ENCODE data around the gene CTH. TPM values are rescaled to one million over a fixed set of nuclear protein-coding genes. Genes with fewer than 3 reads are reported as not detected.
"Not testable (repeated sequence)": the region's sequence is repeated elsewhere in the genome, so short reads cannot be mapped to it uniquely, and the experiment has no call there.

The CTH gene
- total and polyA plus RNA-seq, 2 donors from 2014 or later: 6.5 to 7.5 TPM

DNA sequence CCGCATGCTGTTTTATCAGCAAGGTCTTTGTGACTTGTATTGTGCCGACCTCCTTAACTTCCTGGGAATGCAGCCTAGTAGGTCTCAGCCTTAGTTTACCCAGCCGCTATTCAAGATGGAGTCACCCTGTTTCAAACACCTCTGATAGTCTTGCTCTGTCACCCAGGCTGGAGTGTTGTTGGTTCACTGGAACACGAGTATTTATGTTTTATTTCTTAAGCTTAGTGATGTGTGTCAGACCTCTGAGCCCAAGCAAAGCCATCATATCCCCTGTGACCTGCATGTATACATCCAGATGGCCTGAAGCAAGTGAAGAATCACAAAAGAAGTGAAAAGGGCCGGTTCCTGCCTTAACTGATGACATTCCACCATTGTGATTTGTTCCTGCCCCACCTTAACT is 43.7 kb upstream of the CTH start:
- H3K9me3 ChIP-seq (ENCODE audit: control insufficient read depth in 2 of 3, insufficient read depth in 1 of 3, low read length in 3 of 3); H3K27me3 ChIP-seq (ENCODE audit: control insufficient read depth, insufficient read depth, low read length); DNase-seq; intact Hi-C loops (cut with DNase I); H3K36me3 ChIP-seq (ENCODE audit: control insufficient read depth in 2 of 3, insufficient read depth in 3 of 3, low read length in 3 of 3); H3K4me3 ChIP-seq (ENCODE audit: low read length in 3 of 3); H3K9ac ChIP-seq (ENCODE audit: low read length in 3 of 3); H3K4me1 ChIP-seq (ENCODE audit: control insufficient read depth in 2 of 3, insufficient read depth in 2 of 3, low read depth in 1 of 3, low read length in 3 of 3); FAIRE-seq; H3K27ac ChIP-seq (ENCODE audit: low read depth in 2 of 2, low read length in 2 of 2): not testable (repeated sequence)

DNA sequence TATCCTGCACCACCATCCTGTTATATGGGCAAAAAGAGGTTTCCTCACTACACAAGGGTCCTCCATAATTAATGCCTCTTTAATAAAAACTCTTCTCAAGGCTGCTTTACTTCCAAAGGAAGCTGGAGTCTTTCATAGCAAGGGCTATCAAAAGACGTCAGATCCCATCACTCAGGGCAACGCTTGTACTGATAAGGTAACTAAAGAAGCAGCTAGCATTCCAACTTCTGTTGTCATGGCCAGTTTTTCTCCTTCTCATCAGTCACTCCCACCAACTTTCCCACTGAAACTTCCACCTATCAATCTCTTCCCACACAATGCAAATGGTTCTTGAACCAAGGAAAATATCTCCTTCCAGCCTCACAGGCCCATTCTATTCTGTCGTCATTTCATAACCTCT is 39.5 kb upstream of the CTH start:
- H3K27me3 ChIP-seq (ENCODE audit: control insufficient read depth, insufficient read depth, low read length); H3K4me1 ChIP-seq (ENCODE audit: control insufficient read depth in 2 of 3, insufficient read depth in 2 of 3, low read depth in 1 of 3, low read length in 3 of 3); DNase-seq; FAIRE-seq; H3K4me3 ChIP-seq (ENCODE audit: low read length in 3 of 3); H3K9me3 ChIP-seq (ENCODE audit: control insufficient read depth in 2 of 3, insufficient read depth in 1 of 3, low read length in 3 of 3); H3K9ac ChIP-seq (ENCODE audit: low read length in 3 of 3); intact Hi-C loops (cut with DNase I); H3K36me3 ChIP-seq (ENCODE audit: control insufficient read depth in 2 of 3, insufficient read depth in 3 of 3, low read length in 3 of 3); H3K27ac ChIP-seq (ENCODE audit: low read depth in 2 of 2, low read length in 2 of 2): not testable (repeated sequence)

DNA sequence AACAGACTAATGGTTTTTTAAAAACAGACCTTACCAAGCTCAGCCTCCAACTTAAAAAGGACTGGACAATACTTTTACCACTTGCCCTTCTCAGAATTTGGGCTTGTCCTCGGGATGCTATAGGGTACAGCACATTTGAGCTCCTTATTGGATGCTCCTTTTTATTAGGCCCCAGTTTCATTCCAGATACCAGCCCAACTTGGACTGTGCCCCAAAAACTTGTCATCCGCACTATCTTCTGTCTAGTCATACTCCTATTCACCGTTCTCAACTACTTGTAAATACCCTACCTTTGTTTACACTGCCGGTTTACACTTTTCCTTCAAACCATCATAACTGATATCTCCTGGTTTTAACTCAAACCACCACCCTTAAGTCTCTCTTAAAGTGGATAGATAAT is 38.6 kb upstream of the CTH start:
- H3K9me3 ChIP-seq (ENCODE audit: control insufficient read depth in 2 of 3, insufficient read depth in 1 of 3, low read length in 3 of 3): no peaks in the 10 kb centered on the region
- H3K4me3 ChIP-seq (ENCODE audit: low read length in 3 of 3): no peak overlapping the region
- FAIRE-seq (no peak), DNase-seq (no peak)
- intact Hi-C loops (cut with DNase I): no loop called here
- H3K27me3 ChIP-seq (ENCODE audit: control insufficient read depth, insufficient read depth, low read length): no peaks in the 10 kb centered on the region
- H3K27ac ChIP-seq (ENCODE audit: low read depth in 2 of 2, low read length in 2 of 2): no peak overlapping the region
- H3K36me3 ChIP-seq (ENCODE audit: control insufficient read depth in 2 of 3, insufficient read depth in 3 of 3, low read length in 3 of 3): no peaks in the 10 kb centered on the region
- no peaks in the 10 kb centered on the region for H3K4me1 ChIP-seq (ENCODE audit: control insufficient read depth in 2 of 3, insufficient read depth in 2 of 3, low read depth in 1 of 3, low read length in 3 of 3)
- H3K9ac ChIP-seq (ENCODE audit: low read length in 3 of 3): no peak overlapping the region
- TF ChIP-seq, protein P1, sequence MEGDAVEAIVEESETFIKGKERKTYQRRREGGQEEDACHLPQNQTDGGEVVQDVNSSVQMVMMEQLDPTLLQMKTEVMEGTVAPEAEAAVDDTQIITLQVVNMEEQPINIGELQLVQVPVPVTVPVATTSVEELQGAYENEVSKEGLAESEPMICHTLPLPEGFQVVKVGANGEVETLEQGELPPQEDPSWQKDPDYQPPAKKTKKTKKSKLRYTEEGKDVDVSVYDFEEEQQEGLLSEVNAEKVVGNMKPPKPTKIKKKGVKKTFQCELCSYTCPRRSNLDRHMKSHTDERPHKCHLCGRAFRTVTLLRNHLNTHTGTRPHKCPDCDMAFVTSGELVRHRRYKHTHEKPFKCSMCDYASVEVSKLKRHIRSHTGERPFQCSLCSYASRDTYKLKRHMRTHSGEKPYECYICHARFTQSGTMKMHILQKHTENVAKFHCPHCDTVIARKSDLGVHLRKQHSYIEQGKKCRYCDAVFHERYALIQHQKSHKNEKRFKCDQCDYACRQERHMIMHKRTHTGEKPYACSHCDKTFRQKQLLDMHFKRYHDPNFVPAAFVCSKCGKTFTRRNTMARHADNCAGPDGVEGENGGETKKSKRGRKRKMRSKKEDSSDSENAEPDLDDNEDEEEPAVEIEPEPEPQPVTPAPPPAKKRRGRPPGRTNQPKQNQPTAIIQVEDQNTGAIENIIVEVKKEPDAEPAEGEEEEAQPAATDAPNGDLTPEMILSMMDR (IDR thresholded peaks at IDR 0.05; ENCODE audit: borderline replicate concordance, extremely low read depth, insufficient read depth): no peak

DNA sequence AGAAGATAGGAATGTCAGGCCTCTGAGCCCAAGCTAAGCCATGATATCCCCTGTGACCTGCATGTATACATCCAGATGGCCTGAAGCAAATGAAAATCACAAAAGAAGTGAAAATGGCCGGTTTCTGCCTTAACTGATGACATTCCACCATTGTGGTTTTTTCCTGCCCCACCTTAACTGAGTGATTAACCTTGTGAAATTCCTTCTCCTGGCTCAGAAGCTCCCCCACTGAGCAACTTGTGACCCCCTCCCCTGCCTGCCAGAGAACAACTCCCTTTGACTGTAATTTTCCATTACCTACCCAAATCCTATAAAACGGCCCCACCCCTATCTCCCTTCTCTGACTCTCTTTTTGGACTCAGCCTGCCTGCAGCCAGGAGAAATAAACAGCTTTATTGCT is 37.5 kb upstream of the CTH start:
- FAIRE-seq; H3K36me3 ChIP-seq (ENCODE audit: control insufficient read depth in 2 of 3, insufficient read depth in 3 of 3, low read length in 3 of 3); H3K4me3 ChIP-seq (ENCODE audit: low read length in 3 of 3); H3K4me1 ChIP-seq (ENCODE audit: control insufficient read depth in 2 of 3, insufficient read depth in 2 of 3, low read depth in 1 of 3, low read length in 3 of 3); DNase-seq; intact Hi-C loops (cut with DNase I); H3K9ac ChIP-seq (ENCODE audit: low read length in 3 of 3); H3K27me3 ChIP-seq (ENCODE audit: control insufficient read depth, insufficient read depth, low read length); H3K27ac ChIP-seq (ENCODE audit: low read depth in 2 of 2, low read length in 2 of 2); H3K9me3 ChIP-seq (ENCODE audit: control insufficient read depth in 2 of 3, insufficient read depth in 1 of 3, low read length in 3 of 3): not testable (repeated sequence)

DNA sequence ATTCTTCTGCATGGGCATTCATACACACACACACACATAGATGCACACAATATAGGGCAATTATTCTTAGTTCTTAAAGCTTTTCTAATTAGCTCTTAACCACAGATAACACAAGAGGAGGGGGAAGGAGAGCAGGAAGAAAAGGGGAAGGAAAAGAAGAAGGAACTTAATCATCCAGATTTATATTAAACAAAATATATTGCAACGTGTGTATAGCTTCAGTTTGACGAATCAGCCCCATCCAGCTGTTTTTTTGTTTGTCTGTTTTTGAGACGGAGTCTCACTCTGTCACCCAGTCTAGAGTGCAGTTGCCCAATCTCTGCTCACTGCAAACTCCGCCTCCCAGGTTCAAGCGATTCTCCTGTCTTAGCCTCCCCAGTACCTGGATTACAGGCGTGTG is 34.9 kb upstream of the CTH start:
- Histone ChIP-seq H3K4me1 (ENCODE audit: control insufficient read depth in 2 of 3, insufficient read depth in 2 of 3, low read depth in 1 of 3, low read length in 3 of 3) (no peaks in the 10 kb centered on the region), H3K9me3 (ENCODE audit: control insufficient read depth in 2 of 3, insufficient read depth in 1 of 3, low read length in 3 of 3) (no peaks in the 10 kb centered on the region), H3K9ac (ENCODE audit: low read length in 3 of 3) (no peak overlapping the region), H3K27ac (ENCODE audit: low read depth in 2 of 2, low read length in 2 of 2) (no peak overlapping the region), H3K27me3 (ENCODE audit: control insufficient read depth, insufficient read depth, low read length) (no peaks in the 10 kb centered on the region), H3K4me3 (ENCODE audit: low read length in 3 of 3) (no peak overlapping the region), H3K36me3 (ENCODE audit: control insufficient read depth in 2 of 3, insufficient read depth in 3 of 3, low read length in 3 of 3) (no peaks in the 10 kb centered on the region)
- DNase-seq (no peak), FAIRE-seq (no peak)
- TF ChIP-seq, protein P1 (IDR thresholded peaks at IDR 0.05; ENCODE audit: borderline replicate concordance, extremely low read depth, insufficient read depth): no peak
- intact Hi-C loops (cut with DNase I): no loop called here

Measured in kidney (tissue), 14 donors.